Tibial artery (tissue), 4 donors: ENCODE measurements around the gene VPS25.

Experiments
- DNase-seq, 2 donors: peaks; one replicate each; pipeline ENCODE4 v3.0.0-alpha.2; 2019
- H3K27ac ChIP-seq, 2 donors: fragments of 200-600 bp; sonication (generic) in 1 of 2; 1 replicate in 1 of 2; 2 replicates in 1 of 2; pipeline ENCODE4 v1.5.1; 2018 to 2019; ENCODE audit warnings: mild to moderate bottlenecking in 1 of 2
- H3K27me3 ChIP-seq, 2 donors: fragments of 200-600 bp; sonication (generic) in 1 of 2; one replicate each; pipeline versions ENCODE4 v1.5.1 to v1.6.0; 2016 to 2019
- H3K36me3 ChIP-seq, 3 donors: fragments of 200-600 bp; sonication (generic) in 2 of 3; one replicate each; pipeline ENCODE4 v1.5.1; 2016 to 2019; ENCODE audit warnings: mild to moderate bottlenecking in 2 of 3
- H3K4me1 ChIP-seq, 4 donors: fragments of 200-600 bp; sonication (generic) in 2 of 4; 1 replicate in 3 of 4; 2 replicates in 1 of 4; pipeline ENCODE4 v1.5.1; 2016 to 2019
- H3K4me3 ChIP-seq, 2 donors: fragments of 200-600 bp; sonication (generic) in 1 of 2; 1 replicate in 1 of 2; 2 replicates in 1 of 2; pipeline ENCODE4 v1.5.1; 2018 to 2019; ENCODE audit warnings: mild to moderate bottlenecking in 2 of 2
- H3K9me3 ChIP-seq, 3 donors: fragments of 200-600 bp; sonication (generic) in 1 of 3; one replicate each; pipeline ENCODE4 v1.5.1; 2016 to 2019
- intact Hi-C: fragments of 100-400 bp; cut with DNase I; formaldehyde crosslinking; loops from one replicate; pipeline ENCODE4 v1.15.0; 2023; ENCODE audit warnings: low total_unique reads
- TF ChIP-seq, protein P1 (sequence below), 2 experiments: fragments of 200-600 bp in 1 of 2; fragments of 450-650 bp in 1 of 2; IDR thresholded peaks; one replicate each; pipeline ENCODE4 v1.5.1; 2017 to 2019; ENCODE audit warnings: antibody characterized with exemption in 2 of 2, mild to moderate bottlenecking in 1 of 2, moderate library complexity in 1 of 2

The VPS25 gene

DNA sequence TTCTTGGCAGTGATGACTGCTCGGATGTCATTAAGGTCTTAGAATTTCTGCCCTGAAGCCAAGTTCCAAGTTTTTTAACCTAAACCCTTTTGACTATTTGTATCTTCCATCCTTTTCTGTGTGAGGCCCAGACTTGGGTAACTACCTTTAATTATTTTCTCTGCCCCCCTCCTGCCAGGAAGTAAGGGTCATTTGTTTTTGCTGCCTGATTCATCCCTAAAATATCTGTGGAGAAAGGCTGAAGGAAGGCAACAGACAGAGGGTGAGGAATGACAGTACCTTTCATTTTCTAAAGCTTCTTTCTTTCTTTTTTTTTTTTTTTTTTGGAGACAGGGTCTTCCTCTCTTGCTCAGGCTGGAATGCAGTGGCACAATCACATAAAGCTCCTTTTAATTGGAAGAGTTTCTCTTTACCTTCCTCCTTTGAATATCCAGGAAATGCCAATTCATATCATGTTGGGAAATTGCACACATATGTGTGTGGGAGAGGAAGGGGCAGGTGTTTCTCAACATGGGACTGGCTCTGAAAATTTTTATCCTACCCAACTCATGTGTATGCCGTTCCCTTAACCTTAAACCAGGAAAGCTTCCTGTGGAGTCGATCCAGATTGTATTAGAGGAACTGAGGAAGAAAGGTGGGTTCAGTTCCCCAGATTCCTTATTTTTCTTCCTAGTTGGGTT, 957 bp downstream of the VPS25 start:
- no peak for DNase-seq
- H3K27me3 ChIP-seq: no peaks in the 10 kb centered on the region
- H3K36me3 ChIP-seq: peaks cover 37 to 45% (median 43%) of the 10 kb centered on the region in 3 donors
- H3K4me3 ChIP-seq: peak overlapping the region; percentile 62 to 66
- TF ChIP-seq, protein P1, sequence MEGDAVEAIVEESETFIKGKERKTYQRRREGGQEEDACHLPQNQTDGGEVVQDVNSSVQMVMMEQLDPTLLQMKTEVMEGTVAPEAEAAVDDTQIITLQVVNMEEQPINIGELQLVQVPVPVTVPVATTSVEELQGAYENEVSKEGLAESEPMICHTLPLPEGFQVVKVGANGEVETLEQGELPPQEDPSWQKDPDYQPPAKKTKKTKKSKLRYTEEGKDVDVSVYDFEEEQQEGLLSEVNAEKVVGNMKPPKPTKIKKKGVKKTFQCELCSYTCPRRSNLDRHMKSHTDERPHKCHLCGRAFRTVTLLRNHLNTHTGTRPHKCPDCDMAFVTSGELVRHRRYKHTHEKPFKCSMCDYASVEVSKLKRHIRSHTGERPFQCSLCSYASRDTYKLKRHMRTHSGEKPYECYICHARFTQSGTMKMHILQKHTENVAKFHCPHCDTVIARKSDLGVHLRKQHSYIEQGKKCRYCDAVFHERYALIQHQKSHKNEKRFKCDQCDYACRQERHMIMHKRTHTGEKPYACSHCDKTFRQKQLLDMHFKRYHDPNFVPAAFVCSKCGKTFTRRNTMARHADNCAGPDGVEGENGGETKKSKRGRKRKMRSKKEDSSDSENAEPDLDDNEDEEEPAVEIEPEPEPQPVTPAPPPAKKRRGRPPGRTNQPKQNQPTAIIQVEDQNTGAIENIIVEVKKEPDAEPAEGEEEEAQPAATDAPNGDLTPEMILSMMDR (IDR thresholded peaks at IDR 0.05): no peak
- peak overlapping the region; percentile 70 to 76 for H3K27ac ChIP-seq
- H3K4me1 ChIP-seq: peaks cover 0 to 17% (median 9%) of the 10 kb centered on the region in 4 donors
- intact Hi-C loops: no loop called here
- no peaks in the 10 kb centered on the region for H3K9me3 ChIP-seq

DNA sequence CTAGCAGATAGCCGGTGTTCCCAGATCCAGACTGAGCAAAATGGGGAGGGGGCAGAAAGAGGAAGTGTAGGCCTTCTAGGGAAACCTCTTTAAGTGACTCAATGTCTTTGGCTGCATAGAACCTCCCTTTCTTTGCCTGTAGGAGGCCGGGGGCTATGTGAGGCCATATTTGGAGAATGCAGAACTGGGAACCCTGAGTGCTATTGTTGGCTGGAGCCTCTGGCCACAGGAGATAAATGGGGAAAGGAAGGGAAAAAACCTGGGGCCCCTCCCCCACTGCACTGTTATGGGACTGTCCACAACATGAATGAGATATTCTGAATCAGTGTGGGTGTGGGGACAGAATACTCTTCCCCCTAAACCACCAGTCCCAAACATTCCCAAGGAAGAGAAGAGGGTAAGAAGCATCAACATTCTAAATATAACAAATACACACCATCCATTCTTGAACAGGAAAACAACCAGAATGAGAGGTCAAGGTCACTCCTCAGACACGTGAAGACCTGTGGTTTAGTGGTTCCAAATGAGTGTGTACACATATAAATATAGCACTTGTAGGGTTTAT, 2.4 kb downstream of the VPS25 start:
- TF ChIP-seq, protein P1 (IDR thresholded peaks at IDR 0.05): no peak
- intact Hi-C loops: no loop called here
- Histone ChIP-seq H3K4me3 (no peak overlapping the region), H3K4me1 (peaks cover 0 to 26% (median 16%) of the 10 kb centered on the region in 4 donors), H3K36me3 (peaks cover 40 to 50% (median 48%) of the 10 kb centered on the region in 3 donors), H3K27me3 (peaks cover 0 to 8% of the 10 kb centered on the region in 2 donors), H3K27ac (no peak overlapping the region), H3K9me3 (no peaks in the 10 kb centered on the region)
- DNase-seq: no peak

DNA sequence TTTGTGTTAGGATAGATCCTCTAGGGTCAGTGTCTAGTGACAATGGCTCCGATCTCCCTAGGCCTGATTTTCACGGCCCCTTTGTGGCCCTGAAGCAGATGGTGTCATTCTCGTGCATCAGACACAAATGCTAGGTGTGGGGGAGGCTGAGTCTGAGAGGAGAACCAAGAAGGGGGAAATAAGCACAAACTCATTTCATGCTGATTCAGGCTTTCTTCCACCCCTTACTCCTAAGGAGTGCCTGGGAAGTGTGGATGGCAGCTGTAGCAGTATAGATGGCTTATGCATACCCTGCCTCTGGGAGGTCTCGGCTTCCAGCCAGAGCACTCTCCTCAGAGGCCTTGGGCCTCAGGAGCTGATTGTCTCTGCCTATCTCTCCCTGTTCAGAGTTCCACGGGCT, 5.3 kb downstream of the VPS25 start:
- H3K27ac ChIP-seq: no peak overlapping the region
- TF ChIP-seq, protein P1 (IDR thresholded peaks at IDR 0.05): no peak
- no peak for DNase-seq
- no peaks in the 10 kb centered on the region for H3K9me3 ChIP-seq
- peaks cover 0 to 38% of the 10 kb centered on the region in 2 donors for H3K27me3 ChIP-seq
- H3K4me3 ChIP-seq: no peak overlapping the region
- intact Hi-C loops: no loop called here
- peaks cover 0 to 36% (median 23%) of the 10 kb centered on the region in 4 donors for H3K4me1 ChIP-seq
- H3K36me3 ChIP-seq: peaks cover 40 to 50% (median 48%) of the 10 kb centered on the region in 3 donors

DNA sequence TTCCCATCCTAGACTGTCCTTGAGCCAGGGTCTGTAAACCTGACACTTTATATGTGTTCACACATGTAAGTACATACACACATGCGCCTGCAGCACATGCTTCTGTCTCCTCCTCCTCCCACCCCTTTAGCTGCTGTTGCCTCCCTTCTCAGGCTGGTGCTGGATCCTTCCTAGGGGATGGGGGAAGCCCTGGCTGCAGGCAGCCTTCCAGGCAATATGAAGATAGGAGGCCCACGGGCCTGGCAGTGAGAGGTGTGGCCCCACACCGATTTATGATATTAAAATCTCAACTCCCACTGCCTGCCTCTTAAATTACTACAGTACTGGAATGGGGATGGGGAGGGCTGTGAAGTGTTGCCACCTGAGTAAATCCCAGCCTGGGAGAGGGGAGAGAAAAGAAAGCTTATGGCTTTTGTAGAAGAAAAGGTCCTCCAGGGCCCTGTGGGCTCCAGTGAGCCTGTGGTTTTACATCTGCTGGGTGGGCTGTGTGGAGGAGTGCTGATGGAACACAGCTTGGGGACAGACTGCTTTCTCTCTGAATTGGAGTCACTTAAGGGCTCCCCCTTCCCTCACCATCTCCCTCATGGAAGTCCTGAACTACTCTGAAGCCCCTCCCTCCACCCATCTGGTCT, 6.2 kb downstream of the VPS25 start:
- peaks cover 0 to 33% (median 19%) of the 10 kb centered on the region in 4 donors for H3K4me1 ChIP-seq
- DNase-seq: no peak
- intact Hi-C loops: no loop called here

More for the DNA sequence above, 6.2 kb downstream of the VPS25 start:
- Histone ChIP-seq H3K27me3 (peaks cover 0 to 46% of the 10 kb centered on the region in 2 donors), H3K4me3 (no peak overlapping the region), H3K36me3 (peaks cover 40 to 50% (median 48%) of the 10 kb centered on the region in 3 donors), H3K27ac (no peak overlapping the region), H3K9me3 (no peaks in the 10 kb centered on the region)
- TF ChIP-seq, protein P1 (IDR thresholded peaks at IDR 0.05): no peak
